Ovary (tissue), 9 donors: ENCODE results near the gene IMMT. TPM values are rescaled to one million over a fixed set of nuclear protein-coding genes. Genes with fewer than 3 reads are reported as not detected.

Experiments used
- DNase-seq, 5 donors: peaks; one replicate each; pipeline ENCODE4 v3.0.0-alpha.2; 2019 to 2020
- H3K27ac ChIP-seq, 2 donors: fragments of 200-600 bp; one replicate each; pipeline versions ENCODE4 v1.5.1 to v1.8.0; 2019 to 2022
- H3K27me3 ChIP-seq: fragments of 200-600 bp; one replicate; pipeline ENCODE4 v1.8.0; 2022
- H3K36me3 ChIP-seq: fragments of 200-600 bp; sonication (generic); one replicate; pipeline ENCODE4 v1.5.1; 2019
- H3K4me1 ChIP-seq: one replicate; pipeline ENCODE4 v1.8.1; 2013; ENCODE audit warnings: mild to moderate bottlenecking, moderate library complexity; ENCODE audit not compliant: insufficient read depth
- H3K4me3 ChIP-seq: fragments of 200-600 bp; sonication (generic); one replicate; pipeline ENCODE4 v1.5.1; 2017
- H3K9me3 ChIP-seq, 2 donors: fragments of 200-600 bp in 1 of 2; sonication (generic) in 1 of 2; one replicate each; pipeline versions ENCODE4 v1.5.1 to v1.8.1; 2013 to 2019; ENCODE audit warnings: mild to moderate bottlenecking in 1 of 2, moderate library complexity in 1 of 2
- CTCF ChIP-seq, 3 donors: fragments of 450-650 bp in 2 of 3; fragments of 200-600 bp in 1 of 3; IDR thresholded peaks; one replicate each; pipeline versions ENCODE4 v1.5.1 to v1.8.0; 2016 to 2022; ENCODE audit warnings: antibody characterized with exemption in 3 of 3, mild to moderate bottlenecking in 1 of 3
- EP300 ChIP-seq: sonication (generic); formaldehyde crosslinking; IDR thresholded peaks from one replicate; pipeline ENCODE4 v1.6.1; 2017; ENCODE audit warnings: antibody characterized with exemption
- POLR2A ChIP-seq: fragments of 450-650 bp; IDR thresholded peaks from one replicate; pipeline ENCODE4 v1.6.1; 2017; ENCODE audit warnings: antibody characterized with exemption, mild to moderate bottlenecking, moderate library complexity
- WGBS, 3 donors: extraction: QIAGEN DNeasy Blood & Tissue Kit in 1 of 3; methylation state at CpG; one replicate each; pipeline versions ENCODE4 v1.1.5 to v1.1.7; 2013 to 2017; 5-methylcytosine and 5-hydroxymethylcytosine counted together
- intact Hi-C, 4 donors: fragments of 100-400 bp; cut with DNase I; formaldehyde crosslinking; loops; one replicate each; pipeline versions ENCODE4 v1.11.0 to v1.15.1; 2022 to 2023
- polyA plus RNA-seq, 2 donors: library from polyadenylated mRNA; stranded (reverse); fragments of 200-250 nt in 1 of 2; fragments of 350-450 nt in 1 of 2; fragmentation: Illumina TruSeq in 1 of 2; extraction: RNeasy Lipid Tissue Mini Kit (QIAGEN cat#74804) in 1 of 2; gene quantifications; one replicate each; pipeline ENCODE4 v1.2.3, GENCODE V29; 2013 to 2014
- total RNA-seq, 7 donors: library from RNA; depleted of rRNA in 2 of 7; stranded (reverse); fragments of >200 nt in 2 of 7; fragmentation: NEBNext Ultra II Directional in 3 of 7; extraction: Animal tissue kit (Norgen Biotek cat#: 25700) in 3 of 7; gene quantifications; one replicate each; pipeline versions ENCODE4 v1.1.0 to v1.2.4, GENCODE V29; 2016 to 2023
- donor health status: DM: no; HTN: no; CAD: no; lungs with moderate emphysema.
- donor health status: DM: no; HTN: no; CAD: no.
- donor health status: Bipolar disorder and iron deficiency.
- donor health status: DM: yes; HTN: yes; CAD: no.
- donor health status: DM: no; HTN: no; CAD: no.
- donor health status: DM: yes; HTN: yes; CAD: no.

Gene IMMT
- total and polyA plus RNA-seq, 9 donors = 22.8 to 99.4 (median 48.4) TPM

GRCh38 chr2:86213699-86214502 lies 18.6 kb upstream of the IMMT start:
- H3K36me3 ChIP-seq = no peaks in the 10 kb centered on the region
- intact Hi-C loops = no loop called here
- H3K4me1 ChIP-seq = no peaks in the 10 kb centered on the region
- 44 to 45% (median 45%) methylated on average over 4 of the region's 4 CpGs for WGBS, 3 donors
- TF ChIP-seq EP300 = no peak
- no peak for TF ChIP-seq CTCF (IDR thresholded peaks at IDR 0.05)
- no peak for TF ChIP-seq POLR2A
- no peak overlapping the region for H3K4me3 ChIP-seq
- H3K27me3 ChIP-seq = no peaks in the 10 kb centered on the region
- no peaks in the 10 kb centered on the region for H3K9me3 ChIP-seq
- no peak overlapping the region for H3K27ac ChIP-seq
- DNase-seq = no peak

GRCh38 chr2:86213056-86213455 lies 17.8 kb upstream of the IMMT start:
- H3K27ac ChIP-seq = no peak overlapping the region
- H3K4me3 ChIP-seq = no peak overlapping the region
- intact Hi-C loops = no loop called here
- no peaks in the 10 kb centered on the region for H3K36me3 ChIP-seq
- TF ChIP-seq EP300 = no peak
- no peak for TF ChIP-seq CTCF (IDR thresholded peaks at IDR 0.05)
- no peak for TF ChIP-seq POLR2A
- no peaks in the 10 kb centered on the region for H3K9me3 ChIP-seq
- H3K27me3 ChIP-seq = no peaks in the 10 kb centered on the region
- DNase-seq = no peak
- 25 to 54% (median 41%) methylated on average over 1 of the region's 1 CpG for WGBS, 3 donors
- no peaks in the 10 kb centered on the region for H3K4me1 ChIP-seq

GRCh38 chr2:86211796-86212188 lies 16.5 kb upstream of the IMMT start:
- Histone ChIP-seq H3K4me3 (no peak overlapping the region), H3K9me3 (no peaks in the 10 kb centered on the region), H3K27me3 (no peaks in the 10 kb centered on the region), H3K27ac (no peak overlapping the region), H3K4me1 (no peaks in the 10 kb centered on the region), H3K36me3 (no peaks in the 10 kb centered on the region)
- no peak for DNase-seq
- intact Hi-C loops = no loop called here
- TF ChIP-seq POLR2A (no peak), EP300 (no peak), CTCF (IDR thresholded peaks at IDR 0.05) (no peak)
- WGBS, 3 donors = 32 to 56% (median 36%) methylated on average over 2 of the region's 2 CpGs

- Histone ChIP-seq H3K4me1 (no peaks in the 10 kb centered on the region), H3K27me3 (no peaks in the 10 kb centered on the region), H3K36me3 (no peaks in the 10 kb centered on the region), H3K9me3 (no peaks in the 10 kb centered on the region), H3K4me3 (no peak overlapping the region), H3K27ac (no peak overlapping the region)
- TF ChIP-seq CTCF (IDR thresholded peaks at IDR 0.05) = no peak
- intact Hi-C loops = no loop called here
- DNase-seq = no peak
- 69 to 88% (median 76%) methylated on average over 2 of the region's 2 CpGs for WGBS, 3 donors
Observed at GRCh38 chr2:86211033-86211795, 16.0 kb upstream of the IMMT start.
